Aorta (tissue), 5 donors: ENCODE data around the gene PRRC1. TPM values are rescaled to one million over a fixed set of nuclear protein-coding genes. Genes with fewer than 3 reads are reported as not detected.
"Not testable (repeated sequence)": the region's sequence is repeated elsewhere in the genome, so short reads cannot be mapped to it uniquely, and the experiment has no call there.

Experiments
- ATAC-seq: fragments of 200-7000 bp; cut with Tn5 transposase; one replicate; pipeline ENCODE4 v1.9.1; 2022; ENCODE audit warnings: moderate library complexity; ENCODE audit not compliant: low FRiP score
- DNase-seq, 2 donors: peaks; one replicate each; pipeline ENCODE4 v3.0.0-alpha.2; 2020
- H3K27ac ChIP-seq, 2 donors: one replicate each; pipeline ENCODE4 v1.5.1; 2013; ENCODE audit warnings: low read length in 2 of 2, mild to moderate bottlenecking in 2 of 2, moderate library complexity in 2 of 2, control low read depth in 1 of 2, inconsistent platforms in 1 of 2, low read depth in 1 of 2
- H3K27me3 ChIP-seq, 2 donors: one replicate each; pipeline ENCODE4 v1.6.1; 2013; ENCODE audit warnings: control low read depth in 1 of 2, low read length in 1 of 2, mild to moderate bottlenecking in 1 of 2, moderate library complexity in 1 of 2; ENCODE audit not compliant: insufficient read depth in 2 of 2, control insufficient read depth in 1 of 2
- H3K36me3 ChIP-seq, 2 donors: one replicate each; pipeline ENCODE4 v1.6.1; 2013; ENCODE audit warnings: control low read depth in 1 of 2, low read length in 1 of 2, mild to moderate bottlenecking in 1 of 2; ENCODE audit not compliant: insufficient read depth in 2 of 2, control insufficient read depth in 1 of 2
- H3K4me1 ChIP-seq, 2 donors: one replicate each; pipeline ENCODE4 v1.6.1; 2013; ENCODE audit warnings: low read length in 2 of 2, control low read depth in 1 of 2, mild to moderate bottlenecking in 1 of 2, moderate library complexity in 1 of 2; ENCODE audit not compliant: insufficient read depth in 2 of 2, control insufficient read depth in 1 of 2
- H3K4me3 ChIP-seq, 2 donors: one replicate each; pipeline ENCODE4 v1.5.1; 2013; ENCODE audit warnings: low read length in 2 of 2, control low read depth in 1 of 2, mild to moderate bottlenecking in 1 of 2
- H3K9me3 ChIP-seq: one replicate; pipeline ENCODE4 v1.6.1; 2013; ENCODE audit warnings: mild to moderate bottlenecking, low read length; ENCODE audit not compliant: control insufficient read depth
- WGBS, 2 donors: extraction: QIAGEN DNeasy Blood & Tissue Kit; methylation state at CpG; one replicate each; pipeline ENCODE4 v1.1.7; 2013; 5-methylcytosine and 5-hydroxymethylcytosine counted together
- intact Hi-C, 2 donors: fragments of 100-400 bp; cut with DNase I; formaldehyde crosslinking; loops; one replicate each; pipeline versions ENCODE4 v1.14.2 to v1.15.0; 2022
- polyA plus RNA-seq, 2 donors: library from polyadenylated mRNA; stranded (reverse); fragments of 200-250 nt; gene quantifications; one replicate each; pipeline ENCODE4 v1.2.3, GENCODE V29; 2013
- total RNA-seq, 2 donors: library from RNA; stranded (reverse); fragmentation: NEBNext Ultra II Directional; extraction: Animal tissue kit (Norgen Biotek cat#: 25700); gene quantifications; one replicate each; pipeline ENCODE4 v1.2.1, GENCODE V29; 2021
- donor health status: healthy with polysubstance abuse.
- donor health status: Bipolar disorder and iron deficiency.
- donor health status: DM: no; HTN: no; CAD: no.
- donor health status: DM: no; HTN: no; CAD: no.
- donor health status: DM: yes; HTN: yes; CAD: no.

Gene PRRC1
- total and polyA plus RNA-seq, 4 donors: 17.7 to 47.9 (median 33.0) TPM

- Histone ChIP-seq H3K27me3 (no peaks in the 10 kb centered on the region), H3K4me3 (no peak overlapping the region), H3K4me1 (no peaks in the 10 kb centered on the region), H3K9me3 (no peaks in the 10 kb centered on the region), H3K36me3 (peaks cover 0 to 4% of the 10 kb centered on the region in 2 donors), H3K27ac (no peak overlapping the region)
- ATAC-seq (no peak), DNase-seq (no peak)
- intact Hi-C loops: no loop called here
- WGBS, 2 donors: 96 to 100% methylated on average over 1 of the region's 1 CpG
These were observed 7.7 kb downstream of the PRRC1 start for GRCh38 chr5:127525181-127525580.

DNA sequence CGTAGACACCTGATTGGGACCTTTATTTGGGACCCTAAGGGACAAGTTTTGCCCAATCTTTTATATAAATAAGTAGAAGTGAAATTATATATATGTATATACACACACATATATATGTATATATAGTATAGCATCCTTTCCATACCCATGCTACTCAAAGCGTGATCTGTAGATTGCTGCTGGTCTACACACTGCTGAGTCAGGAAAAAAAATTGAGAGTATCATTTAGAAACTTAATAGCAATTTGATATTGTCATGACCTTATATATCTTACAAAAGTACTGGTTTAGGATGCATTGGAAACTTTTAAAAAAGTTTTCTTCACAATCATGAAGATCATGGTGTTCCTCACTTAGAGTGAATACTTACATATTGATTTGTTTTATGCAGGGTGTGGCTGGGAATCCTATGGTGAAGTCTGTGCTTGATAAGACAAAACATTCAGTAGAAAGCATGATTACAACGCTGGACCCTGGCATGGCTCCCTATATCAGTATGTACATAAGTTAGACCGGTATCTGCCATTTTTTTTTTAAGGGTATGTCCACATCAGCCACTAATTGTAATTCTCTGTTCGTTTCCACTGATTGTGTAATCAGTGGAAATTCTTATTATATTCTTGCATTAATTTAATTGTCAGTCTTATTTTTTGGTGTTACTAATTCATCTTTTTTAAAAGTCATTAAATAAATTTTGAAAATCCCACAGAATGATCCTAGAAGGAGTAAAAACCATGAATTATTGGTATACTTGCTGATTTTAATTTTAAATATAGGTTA lies 12.7 kb downstream of the PRRC1 start:
- DNase-seq (no peak), ATAC-seq (no peak)
- H3K27ac ChIP-seq: no peak overlapping the region
- intact Hi-C loops: no loop called here
- no peaks in the 10 kb centered on the region for H3K9me3 ChIP-seq
- peaks cover 3 to 10% of the 10 kb centered on the region in 2 donors for H3K36me3 ChIP-seq
- no peaks in the 10 kb centered on the region for H3K27me3 ChIP-seq
- no peak overlapping the region for H3K4me3 ChIP-seq
- H3K4me1 ChIP-seq: no peaks in the 10 kb centered on the region
- 89 to 91% methylated on average over 5 of the region's 5 CpGs for WGBS, 2 donors

DNA sequence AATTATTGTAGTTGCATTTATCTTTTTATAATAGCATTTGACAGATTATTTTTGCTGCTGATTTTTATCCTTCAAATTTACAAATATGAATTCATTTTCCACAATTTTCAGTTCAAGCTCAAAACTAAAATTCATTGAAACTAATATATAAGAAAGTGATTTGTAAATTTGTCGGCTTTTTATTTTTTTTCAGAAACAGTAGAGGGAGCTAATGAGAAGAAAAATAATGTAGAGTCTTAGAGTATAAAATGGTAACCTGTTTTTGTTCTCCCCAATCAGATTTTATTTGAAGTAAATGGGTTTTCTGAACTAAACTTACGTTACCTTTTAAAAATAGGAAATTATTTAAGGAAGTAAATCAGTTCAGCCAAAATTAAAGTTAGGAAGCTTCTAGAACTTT lies 19.2 kb downstream of the PRRC1 start:
- 75 to 89% methylated on average over 2 of the region's 2 CpGs for WGBS, 2 donors

GRCh38 chr5:127540553-127540952 lies 23.1 kb downstream of the PRRC1 start:
- H3K4me1 ChIP-seq, H3K9me3 ChIP-seq, H3K36me3 ChIP-seq, intact Hi-C loops, H3K4me3 ChIP-seq, ATAC-seq, DNase-seq, H3K27ac ChIP-seq, H3K27me3 ChIP-seq: not testable (repeated sequence)
- 95 to 100% methylated on average over 3 of the region's 3 CpGs for WGBS, 2 donors

More for the DNA sequence above, 19.2 kb downstream of the PRRC1 start:
- intact Hi-C loops: no loop called here
- H3K36me3 ChIP-seq: peaks cover 3 to 8% of the 10 kb centered on the region in 2 donors
- no peaks in the 10 kb centered on the region for H3K9me3 ChIP-seq
- no peak overlapping the region for H3K27ac ChIP-seq
- no peaks in the 10 kb centered on the region for H3K27me3 ChIP-seq
- ATAC-seq: no peak
- H3K4me1 ChIP-seq: no peaks in the 10 kb centered on the region
- no peak overlapping the region for H3K4me3 ChIP-seq
- no peak for DNase-seq

- 97 to 100% methylated on average over 1 of the region's 1 CpG for WGBS, 2 donors
These were observed 27.8 kb downstream of the PRRC1 start for GRCh38 chr5:127545249-127545648.

GRCh38 chr5:127549551-127549950 lies 32.1 kb downstream of the PRRC1 start:
- intact Hi-C loops: no loop called here
- Histone ChIP-seq H3K4me3 (no peak overlapping the region), H3K27ac (no peak overlapping the region), H3K36me3 (peaks cover 0 to 6% of the 10 kb centered on the region in 2 donors), H3K9me3 (no peaks in the 10 kb centered on the region), H3K4me1 (no peaks in the 10 kb centered on the region), H3K27me3 (no peaks in the 10 kb centered on the region)
- no peak for DNase-seq
- ATAC-seq: no peak
- 74 to 78% methylated on average over 2 of the region's 2 CpGs for WGBS, 2 donors

More at GRCh38 chr5:127545249-127545648, 27.8 kb downstream of the PRRC1 start:
- H3K27ac ChIP-seq, H3K36me3 ChIP-seq, intact Hi-C loops, H3K4me3 ChIP-seq, DNase-seq, H3K27me3 ChIP-seq, H3K4me1 ChIP-seq, H3K9me3 ChIP-seq, ATAC-seq: not testable (repeated sequence)

DNA sequence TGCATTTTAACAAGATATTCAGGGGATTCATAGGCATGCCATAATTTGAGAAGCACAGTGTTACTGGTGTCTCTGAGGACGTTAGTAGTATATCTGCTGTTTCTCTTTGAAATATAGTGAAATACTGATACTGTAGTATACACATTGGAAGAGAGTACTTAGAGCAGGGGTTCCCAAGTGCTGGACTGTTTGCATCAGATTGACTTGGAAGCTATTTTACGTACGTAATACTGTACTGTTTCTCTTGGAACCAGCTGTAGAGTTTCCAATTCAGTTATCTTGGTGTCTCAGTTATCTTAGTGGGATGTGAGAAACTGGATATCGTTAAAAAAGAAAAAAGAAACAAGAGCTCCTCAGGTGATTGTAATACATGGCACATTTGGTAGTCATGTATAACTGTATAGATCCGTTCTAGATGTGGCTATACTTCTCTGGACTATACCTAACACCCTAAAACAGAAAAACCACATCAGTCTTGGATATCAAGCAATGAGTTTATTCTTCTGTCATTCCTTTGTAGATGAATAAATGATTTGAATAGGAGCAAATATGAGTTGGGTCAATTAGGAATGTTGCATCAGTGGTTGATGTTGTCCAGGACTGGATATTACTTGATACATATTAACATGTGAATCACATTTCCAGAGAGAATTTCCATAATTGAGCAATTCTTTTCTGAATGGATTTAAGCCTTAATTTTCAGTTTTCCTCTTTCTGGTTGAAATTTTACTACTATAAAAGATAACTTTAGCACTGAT lies 33.4 kb downstream of the PRRC1 start:
- intact Hi-C loops: no loop called here
- H3K9me3 ChIP-seq: no peaks in the 10 kb centered on the region
- no peak overlapping the region for H3K4me3 ChIP-seq
- H3K27ac ChIP-seq: no peak overlapping the region
- H3K27me3 ChIP-seq: no peaks in the 10 kb centered on the region
- ATAC-seq (peak; percentile 56), DNase-seq (no peak)
- peaks cover 0 to 6% of the 10 kb centered on the region in 2 donors for H3K36me3 ChIP-seq
- no peaks in the 10 kb centered on the region for H3K4me1 ChIP-seq
- WGBS, 2 donors: 29 to 30% methylated on average over 5 of the region's 5 CpGs

GRCh38 chr5:127551410-127552041 lies 34.1 kb downstream of the PRRC1 start:
- no peak for ATAC-seq
- DNase-seq: no peak
- intact Hi-C loops: no loop called here
- Histone ChIP-seq H3K4me3 (no peak overlapping the region), H3K27me3 (no peaks in the 10 kb centered on the region), H3K27ac (no peak overlapping the region), H3K4me1 (no peaks in the 10 kb centered on the region), H3K36me3 (peaks cover 0 to 6% of the 10 kb centered on the region in 2 donors), H3K9me3 (no peaks in the 10 kb centered on the region)
- 85 to 86% methylated on average over 9 of the region's 9 CpGs for WGBS, 2 donors
